GM18508 (cell line): ENCODE results near the gene RESF1.

Experiments used
- ATAC-seq: cut with Tn5 transposase; IDR thresholded peaks from one replicate; pipeline ENCODE4 v1.9.1; 2021; ENCODE audit warnings: moderate number of reproducible peaks; ENCODE audit not compliant: insufficient read depth, unreplicated experiment

RESF1 gene

GRCh38 chr12:31959701-31960391 is 631 bp downstream of the RESF1 start:
- ATAC-seq: no peak

- no peak for ATAC-seq
Observed at GRCh38 chr12:31961137-31961536, 1.9 kb downstream of the RESF1 start.

- no peak for ATAC-seq
Observed at GRCh38 chr12:31962076-31962475, 2.9 kb downstream of the RESF1 start.

GRCh38 chr12:31964280-31964679 is 5.1 kb downstream of the RESF1 start:
- no peak for ATAC-seq

GRCh38 chr12:31965090-31965489 is 5.9 kb downstream of the RESF1 start:
- ATAC-seq: no peak

GRCh38 chr12:31966558-31967205 is 7.5 kb downstream of the RESF1 start:
- no peak for ATAC-seq

- no peak for ATAC-seq
Observed at GRCh38 chr12:31967539-31967938, 8.3 kb downstream of the RESF1 start.

- ATAC-seq: no peak
Observed at GRCh38 chr12:31970199-31970598, 11.0 kb downstream of the RESF1 start.

- ATAC-seq: no peak
Observed at GRCh38 chr12:31973818-31974217, 14.6 kb downstream of the RESF1 start.

GRCh38 chr12:31974673-31975072 is 15.5 kb downstream of the RESF1 start:
- ATAC-seq: no peak

GRCh38 chr12:31984806-31985591 is 25.8 kb downstream of the RESF1 start:
- ATAC-seq: no peak

- no peak for ATAC-seq
Observed at GRCh38 chr12:31985832-31986231, 26.6 kb downstream of the RESF1 start.

GRCh38 chr12:31989571-31990362 is 30.6 kb downstream of the RESF1 start:
- no peak for ATAC-seq

GRCh38 chr12:31991146-31991545 is 31.9 kb downstream of the RESF1 start:
- ATAC-seq: no peak

- ATAC-seq: peak; percentile 58
Observed at GRCh38 chr12:31991815-31992214, 32.6 kb downstream of the RESF1 start.

GRCh38 chr12:31999692-32000091 is 40.5 kb downstream of the RESF1 start:
- no peak for ATAC-seq

GRCh38 chr12:32000373-32001005 is 41.3 kb downstream of the RESF1 start:
- no peak for ATAC-seq

GRCh38 chr12:32002848-32003493 is 43.8 kb downstream of the RESF1 start:
- ATAC-seq: no peak

- no peak for ATAC-seq
Observed at GRCh38 chr12:32003654-32004053, 44.4 kb downstream of the RESF1 start.
